HG02642 (cell line): ENCODE results near the gene PRDM9.
"Not testable (repeated sequence)": the region's sequence is repeated elsewhere in the genome, so short reads cannot be mapped to it uniquely, and the experiment has no call there.

ENCODE experiments used
- ATAC-seq: cut with Tn5 transposase; IDR thresholded peaks from one replicate; pipeline ENCODE4 v1.9.1; 2021; ENCODE audit warnings: mild to moderate bottlenecking; ENCODE audit not compliant: unreplicated experiment, poor library complexity

PRDM9 gene

DNA sequence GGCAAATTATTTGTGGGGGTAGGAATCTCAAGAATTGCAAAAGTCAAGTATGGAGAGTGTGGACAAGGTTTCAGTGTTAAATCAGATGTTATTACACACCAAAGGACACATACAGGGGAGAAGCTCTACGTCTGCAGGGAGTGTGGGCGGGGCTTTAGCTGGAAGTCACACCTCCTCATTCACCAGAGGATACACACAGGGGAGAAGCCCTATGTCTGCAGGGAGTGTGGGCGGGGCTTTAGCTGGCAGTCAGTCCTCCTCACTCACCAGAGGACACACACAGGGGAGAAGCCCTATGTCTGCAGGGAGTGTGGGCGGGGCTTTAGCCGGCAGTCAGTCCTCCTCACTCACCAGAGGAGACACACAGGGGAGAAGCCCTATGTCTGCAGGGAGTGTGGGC is 19.2 kb downstream of the PRDM9 start:
- not testable (repeated sequence) for ATAC-seq

DNA sequence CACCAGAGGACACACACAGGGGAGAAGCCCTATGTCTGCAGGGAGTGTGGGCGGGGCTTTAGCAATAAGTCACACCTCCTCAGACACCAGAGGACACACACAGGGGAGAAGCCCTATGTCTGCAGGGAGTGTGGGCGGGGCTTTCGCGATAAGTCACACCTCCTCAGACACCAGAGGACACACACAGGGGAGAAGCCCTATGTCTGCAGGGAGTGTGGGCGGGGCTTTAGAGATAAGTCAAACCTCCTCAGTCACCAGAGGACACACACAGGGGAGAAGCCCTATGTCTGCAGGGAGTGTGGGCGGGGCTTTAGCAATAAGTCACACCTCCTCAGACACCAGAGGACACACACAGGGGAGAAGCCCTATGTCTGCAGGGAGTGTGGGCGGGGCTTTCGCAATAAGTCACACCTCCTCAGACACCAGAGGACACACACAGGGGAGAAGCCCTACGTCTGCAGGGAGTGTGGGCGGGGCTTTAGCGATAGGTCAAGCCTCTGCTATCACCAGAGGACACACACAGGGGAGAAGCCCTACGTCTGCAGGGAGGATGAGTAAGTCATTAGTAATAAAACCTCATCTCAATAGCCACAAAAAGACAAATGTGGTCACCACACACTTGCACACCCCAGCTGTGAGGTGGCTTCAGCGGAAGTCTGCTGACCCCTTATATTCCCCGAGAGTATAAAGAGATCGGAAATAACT is 20.0 kb downstream of the PRDM9 start:
- ATAC-seq: not testable (repeated sequence)

DNA sequence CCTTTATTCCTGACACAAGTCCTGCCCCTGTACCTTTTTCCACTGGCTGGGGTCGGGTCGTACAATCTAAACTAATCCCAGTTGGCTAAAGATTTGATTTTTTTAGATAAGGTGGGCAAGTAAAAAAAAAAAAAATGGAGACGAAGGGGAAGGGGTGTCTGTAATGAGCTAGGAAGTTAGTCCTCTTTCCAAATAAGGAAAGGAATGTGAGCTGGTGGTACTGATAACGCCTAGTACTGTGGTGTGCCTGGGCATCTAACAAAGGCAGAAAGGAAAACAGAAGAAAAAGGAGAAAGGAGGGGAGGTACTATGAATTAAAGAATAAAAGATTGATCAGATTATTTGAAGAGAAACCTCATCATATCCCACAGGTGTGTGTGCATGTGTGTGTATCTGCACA is 21.3 kb downstream of the PRDM9 start:
- no peak for ATAC-seq

DNA sequence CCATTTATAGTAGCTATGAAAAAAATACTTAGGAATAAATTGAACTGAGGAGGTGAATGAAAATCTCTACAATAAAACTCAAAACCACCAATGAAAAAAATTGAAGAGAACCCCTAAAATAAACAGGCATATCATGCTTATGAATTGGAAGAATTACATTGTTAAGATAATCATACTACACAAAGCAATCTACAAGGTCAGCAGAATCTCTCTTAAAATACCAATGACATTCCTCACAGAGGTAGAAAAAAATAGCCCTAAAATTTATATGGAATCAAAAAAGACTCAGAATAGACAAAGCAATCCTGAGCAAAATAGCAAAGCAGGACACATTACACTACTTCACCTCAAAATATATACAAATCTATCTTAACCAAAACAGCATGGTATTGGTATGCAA is 23.2 kb downstream of the PRDM9 start:
- ATAC-seq: no peak

DNA sequence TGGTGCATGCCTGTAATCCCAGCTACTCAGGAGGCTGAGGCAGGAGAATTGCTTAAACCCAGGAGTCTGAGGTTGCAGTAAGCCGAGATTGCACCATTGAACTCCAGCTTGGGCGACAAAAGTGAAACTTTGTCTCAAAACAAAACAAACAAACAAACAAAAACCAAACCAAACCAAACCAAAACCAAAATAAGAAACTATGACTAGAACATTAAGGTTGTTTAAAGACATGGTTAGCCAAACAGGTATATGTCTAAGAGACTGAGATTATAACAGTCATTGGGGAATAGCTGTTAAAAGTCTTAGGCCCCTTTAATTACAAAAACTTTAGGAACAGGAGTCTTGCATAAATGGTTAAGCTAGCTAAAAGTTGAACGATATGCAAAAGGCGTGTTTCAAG is 63.6 kb downstream of the PRDM9 start:
- no peak for ATAC-seq
